ENCODE data around the gene IVL. TPM values are rescaled to one million over a fixed set of nuclear protein-coding genes. Genes with fewer than 3 reads are reported as not detected.

IVL gene
- total RNA-seq, 1 donor from 2014 or later, result 14.2 TPM

GRCh38 chr1:152951711-152952110, 43.4 kb downstream of the IVL start:
- no peak for DNase-seq (ENCODE audit: low spot score)

DNA sequence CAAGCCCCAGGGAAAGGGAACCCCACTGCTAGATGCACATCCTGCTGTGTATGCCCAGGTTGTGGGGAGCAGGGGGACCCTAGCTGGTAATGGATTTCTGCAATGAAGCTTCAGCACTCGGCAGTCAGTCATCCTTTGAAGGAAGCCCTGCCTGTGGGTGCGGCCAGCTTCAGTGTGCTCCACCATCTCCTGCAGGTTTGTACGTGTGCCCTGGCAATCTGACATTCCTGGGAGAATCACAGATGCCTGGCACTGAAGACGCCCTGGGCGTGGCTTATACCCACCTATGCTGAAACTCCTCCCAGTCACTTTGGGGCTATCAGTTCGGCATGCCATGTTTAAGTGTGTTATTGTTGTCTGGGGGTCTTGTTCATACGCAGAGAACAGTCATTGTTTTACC, 45.4 kb downstream of the IVL start:
- DNase-seq (ENCODE audit: low spot score), result no peak

DNA sequence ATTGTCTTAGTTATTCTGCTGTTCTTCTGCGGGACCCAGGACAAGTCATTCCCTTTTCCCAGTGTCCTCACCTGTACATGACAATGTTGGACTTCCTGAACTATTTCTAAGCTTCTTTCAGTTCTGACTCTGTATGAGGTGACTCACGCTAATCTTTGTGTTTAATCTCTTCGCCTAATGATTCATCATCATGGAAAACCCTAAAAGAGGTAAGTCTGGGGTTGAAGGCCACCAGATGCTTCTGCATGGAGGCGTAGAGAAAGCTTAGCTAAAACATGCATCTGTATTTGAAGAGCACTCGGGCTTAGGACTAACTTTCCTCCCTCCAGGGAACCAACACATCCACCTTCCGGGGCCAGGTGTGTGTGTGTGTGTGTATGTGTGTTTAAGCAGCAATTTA, 46.1 kb downstream of the IVL start:
- DNase-seq (ENCODE audit: low spot score), result no peak

GRCh38 chr1:152957561-152957960, 49.2 kb downstream of the IVL start:
- no peak for DNase-seq (ENCODE audit: low spot score)

DNA sequence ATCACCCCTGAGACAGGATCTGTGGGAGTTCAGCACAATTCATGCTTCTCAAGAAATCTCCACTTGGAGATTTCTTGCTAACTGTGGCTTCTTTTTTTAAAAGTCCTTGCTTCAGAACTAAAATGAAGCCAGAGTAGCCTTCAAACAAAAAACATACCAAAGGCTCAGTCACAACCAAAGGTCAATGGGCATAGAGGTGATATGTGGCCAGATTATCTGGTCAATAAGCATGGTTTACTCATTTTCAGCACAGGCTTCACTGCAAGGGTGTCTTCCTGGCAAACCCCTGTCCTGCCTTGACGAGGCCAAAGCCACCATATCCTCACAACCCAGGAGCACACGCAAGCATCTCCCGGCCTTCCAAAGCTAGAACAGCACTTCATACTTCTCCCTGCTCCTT, 50.9 kb downstream of the IVL start:
- no peak for DNase-seq (ENCODE audit: low spot score)

GRCh38 chr1:152959801-152960451, 51.6 kb downstream of the IVL start:
- no peak for DNase-seq (ENCODE audit: low spot score)

DNA sequence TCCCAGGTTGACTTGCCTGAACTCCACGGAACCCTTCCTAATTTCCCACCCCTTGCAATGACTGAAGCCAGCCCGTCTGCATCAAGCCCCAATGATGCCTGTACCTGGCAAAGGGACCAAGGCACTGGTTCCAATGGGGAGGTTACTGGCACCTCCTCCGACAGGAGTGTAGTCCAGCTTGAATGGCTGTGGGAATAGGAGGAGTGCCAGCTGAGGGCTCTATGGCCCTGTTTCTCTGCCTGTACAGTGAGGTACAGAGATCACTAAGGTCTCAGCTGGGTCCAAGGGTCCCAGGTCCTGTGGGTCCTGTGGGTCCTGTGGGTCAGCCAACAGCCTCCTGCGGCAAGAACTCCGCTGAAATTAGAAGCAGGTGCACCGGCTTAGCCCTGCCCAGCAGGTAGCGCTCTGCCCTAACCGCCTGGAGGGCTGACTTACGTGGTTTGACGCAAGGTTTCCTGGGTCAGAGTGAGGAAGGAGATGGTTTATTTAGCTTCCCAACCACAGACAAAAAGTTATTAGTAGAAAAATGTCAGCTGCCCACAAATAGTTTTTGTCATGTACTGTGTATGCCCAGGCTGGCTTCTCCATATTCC, 52.2 kb downstream of the IVL start:
- no peak for DNase-seq (ENCODE audit: low spot score)

Other genes with a start within 250 kb of the IVL start
- not detected for gene LCE2D, start 245.2 kb upstream of the IVL start, total RNA-seq (ENCODE audit: insufficient read depth, low replicate concordance)
- not detected for gene LCE2C, start 233.3 kb upstream of the IVL start, total RNA-seq (ENCODE audit: insufficient read depth, low replicate concordance)
- gene LCE2B, start 222.4 kb upstream of the IVL start, total RNA-seq (ENCODE audit: insufficient read depth, low replicate concordance), result not detected
- not detected for gene LCE2A, start 210.2 kb upstream of the IVL start, total RNA-seq (ENCODE audit: insufficient read depth, low replicate concordance)
- gene LCE4A, start 200.4 kb upstream of the IVL start, total RNA-seq (ENCODE audit: insufficient read depth, low replicate concordance), result not detected
- gene KPRP, start 150.5 kb upstream of the IVL start, total RNA-seq (ENCODE audit: insufficient read depth, low replicate concordance), result 1.7 TPM
- gene LCE1F, start 133.4 kb upstream of the IVL start, total RNA-seq (ENCODE audit: insufficient read depth, low replicate concordance), result not detected
- not detected for gene LCE1E, start 122.3 kb upstream of the IVL start, total RNA-seq (ENCODE audit: insufficient read depth, low replicate concordance)
- gene LCE1D, start 111.8 kb upstream of the IVL start, total RNA-seq (ENCODE audit: insufficient read depth, low replicate concordance), result not detected
- not detected for gene LCE1C, start 101.9 kb upstream of the IVL start, total RNA-seq (ENCODE audit: insufficient read depth, low replicate concordance)
- not detected for gene LCE1B, start 96.6 kb upstream of the IVL start, total RNA-seq (ENCODE audit: insufficient read depth, low replicate concordance)
- gene LCE1A, start 81.1 kb upstream of the IVL start, total RNA-seq (ENCODE audit: insufficient read depth, low replicate concordance), result not detected
- gene LCE6A, start 65.7 kb upstream of the IVL start, total RNA-seq (ENCODE audit: insufficient read depth, low replicate concordance), result not detected
- gene LCE7A, start 48.5 kb upstream of the IVL start, total RNA-seq (ENCODE audit: insufficient read depth, low replicate concordance), result not detected
- 3.6 TPM for gene SMCP, start 30.2 kb upstream of the IVL start, total RNA-seq (ENCODE audit: insufficient read depth, low replicate concordance)
- gene SPRR5, start 38.7 kb downstream of the IVL start, total RNA-seq (ENCODE audit: insufficient read depth, low replicate concordance), result not detected
- not detected for gene SPRR4, start 62.1 kb downstream of the IVL start, total RNA-seq (ENCODE audit: insufficient read depth, low replicate concordance)
- not detected for gene SPRR1A, start 75.5 kb downstream of the IVL start, total RNA-seq (ENCODE audit: insufficient read depth, low replicate concordance)
- gene SPRR3, start 93.2 kb downstream of the IVL start, total RNA-seq (ENCODE audit: insufficient read depth, low replicate concordance), result 8.7 TPM
- not detected for gene SPRR1B, start 122.7 kb downstream of the IVL start, total RNA-seq (ENCODE audit: insufficient read depth, low replicate concordance)
- 1.2 TPM for gene SPRR2D, start 132.6 kb downstream of the IVL start, total RNA-seq (ENCODE audit: insufficient read depth, low replicate concordance)
- not detected for gene SPRR2A, start 149.0 kb downstream of the IVL start, total RNA-seq (ENCODE audit: insufficient read depth, low replicate concordance)
- gene SPRR2B, start 163.1 kb downstream of the IVL start, total RNA-seq (ENCODE audit: insufficient read depth, low replicate concordance), result not detected
- not detected for gene SPRR2E, start 186.0 kb downstream of the IVL start, total RNA-seq (ENCODE audit: insufficient read depth, low replicate concordance)
- not detected for gene SPRR2F, start 205.0 kb downstream of the IVL start, total RNA-seq (ENCODE audit: insufficient read depth, low replicate concordance)
- 11.3 TPM for gene SPRR2G, start 242.3 kb downstream of the IVL start, total RNA-seq (ENCODE audit: insufficient read depth, low replicate concordance)

Data from umbilical cord (tissue), 2 donors.